ENCODE measurements around the gene IP6K1.

Gene IP6K1

GRCh38 chr3:49713336-49714105, 72.8 kb downstream of the IP6K1 start:
- Histone ChIP-seq H3K9me3 (no peaks in the 10 kb centered on the region), H3K4me3 (ENCODE audit: low read depth, low read length) (no peak overlapping the region)
- TF ChIP-seq CTCF (IDR thresholded peaks at IDR 0.05; ENCODE audit: low read depth, low read length), result no peak

GRCh38 chr3:49712631-49713317, 73.6 kb downstream of the IP6K1 start:
- TF ChIP-seq CTCF (IDR thresholded peaks at IDR 0.05; ENCODE audit: low read depth, low read length), result no peak
- no peak for DNase-seq
- no peaks in the 10 kb centered on the region for H3K4me1 ChIP-seq

More at GRCh38 chr3:49713336-49714105, 72.8 kb downstream of the IP6K1 start:
- H3K4me1 ChIP-seq, result no peaks in the 10 kb centered on the region
- DNase-seq, result no peak
- no peaks in the 10 kb centered on the region for H3K27me3 ChIP-seq
- H3K36me3 ChIP-seq, result no peaks in the 10 kb centered on the region

GRCh38 chr3:49712166-49712565, 74.2 kb downstream of the IP6K1 start:
- no peaks in the 10 kb centered on the region for H3K4me1 ChIP-seq
- no peak overlapping the region for H3K4me3 ChIP-seq (ENCODE audit: low read depth, low read length)
- H3K36me3 ChIP-seq, result no peaks in the 10 kb centered on the region
- TF ChIP-seq CTCF (IDR thresholded peaks at IDR 0.05; ENCODE audit: low read depth, low read length), result no peak
- H3K27me3 ChIP-seq, result no peaks in the 10 kb centered on the region
- no peaks in the 10 kb centered on the region for H3K9me3 ChIP-seq
- no peak for DNase-seq

More at GRCh38 chr3:49712631-49713317, 73.6 kb downstream of the IP6K1 start:
- Histone ChIP-seq H3K27me3 (no peaks in the 10 kb centered on the region), H3K36me3 (no peaks in the 10 kb centered on the region), H3K4me3 (ENCODE audit: low read depth, low read length) (no peak overlapping the region), H3K9me3 (no peaks in the 10 kb centered on the region)

- no peaks in the 10 kb centered on the region for H3K27me3 ChIP-seq
- DNase-seq, result no peak
- no peak for TF ChIP-seq CTCF (IDR thresholded peaks at IDR 0.05; ENCODE audit: low read depth, low read length)
- no peaks in the 10 kb centered on the region for H3K36me3 ChIP-seq
- H3K4me3 ChIP-seq (ENCODE audit: low read depth, low read length), result no peak overlapping the region
- no peaks in the 10 kb centered on the region for H3K4me1 ChIP-seq
- H3K9me3 ChIP-seq, result no peaks in the 10 kb centered on the region
Measured at GRCh38 chr3:49711489-49711888, 74.9 kb downstream of the IP6K1 start.

GRCh38 chr3:49709852-49710251, 76.5 kb downstream of the IP6K1 start:
- Histone ChIP-seq H3K4me3 (ENCODE audit: low read depth, low read length) (no peak overlapping the region), H3K4me1 (no peaks in the 10 kb centered on the region), H3K36me3 (no peaks in the 10 kb centered on the region), H3K9me3 (no peaks in the 10 kb centered on the region), H3K27me3 (no peaks in the 10 kb centered on the region)
- DNase-seq, result no peak
- no peak for TF ChIP-seq CTCF (IDR thresholded peaks at IDR 0.05; ENCODE audit: low read depth, low read length)

- Histone ChIP-seq H3K27me3 (no peaks in the 10 kb centered on the region), H3K4me3 (ENCODE audit: low read depth, low read length) (no peak overlapping the region), H3K9me3 (no peaks in the 10 kb centered on the region), H3K36me3 (no peaks in the 10 kb centered on the region), H3K4me1 (no peaks in the 10 kb centered on the region)
- no peak for TF ChIP-seq CTCF (IDR thresholded peaks at IDR 0.05; ENCODE audit: low read depth, low read length)
- DNase-seq, result no peak
Measured at GRCh38 chr3:49707113-49707480, 79.2 kb downstream of the IP6K1 start.

Measured in BE2C (cell line).